ENCODE data around the gene RENBP. TPM values are rescaled to one million over a fixed set of nuclear protein-coding genes. Genes with fewer than 3 reads are reported as not detected.

The RENBP gene
- total and polyA plus RNA-seq, 7 donors: 9.8 to 16.8 (median 15.0) TPM

DNA sequence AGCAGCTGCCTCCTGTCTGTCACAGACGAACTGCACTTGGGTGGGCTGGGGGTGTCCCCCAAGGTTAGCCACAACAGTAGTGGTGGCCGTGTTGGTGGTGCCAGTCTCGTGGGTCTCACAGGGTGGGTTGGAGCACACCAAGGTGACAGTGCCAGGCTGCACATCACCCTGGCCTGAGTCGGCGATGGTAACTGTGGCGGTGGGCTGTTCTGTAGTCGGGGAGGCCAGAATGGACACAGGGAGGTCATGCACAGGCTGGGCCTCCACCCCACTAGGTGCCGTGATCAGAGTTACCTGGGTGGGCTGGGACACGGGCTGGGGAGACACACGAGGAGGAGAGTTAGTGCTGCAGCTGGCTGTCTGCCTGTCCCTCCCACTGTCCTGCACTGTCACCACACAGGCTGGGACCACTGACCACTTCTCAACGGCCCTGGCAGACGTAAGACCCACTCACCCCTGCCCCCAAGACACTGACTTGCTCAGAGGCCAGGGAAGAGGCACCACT, 10.8 kb upstream of the RENBP start:
- Histone ChIP-seq H3K9me3 (no peaks in the 10 kb centered on the region), H3K27me3 (no peaks in the 10 kb centered on the region), H3K4me1 (peaks cover 0 to 54% (median 31%) of the 10 kb centered on the region in 4 donors), H3K4me3 (no peak overlapping the region), H3K27ac (peak overlapping the region in 3 of 4 donors; percentile 84 to 87 (median 87)), H3K36me3 (peaks cover 12 to 61% (median 35%) of the 10 kb centered on the region in 4 donors)
- no peak for DNase-seq
- 78 to 83% methylated on average over 12 of the region's 12 CpGs for WGBS, 2 donors
- TF ChIP-seq CTCF (IDR thresholded peaks at IDR 0.05) (no peak), POLR2AphosphoS5 (IDR thresholded peaks at IDR 0.05) (no peak), POLR2A (IDR thresholded peaks at IDR 0.05) (no peak), EP300 (IDR thresholded peaks at IDR 0.05) (no peak)
- intact Hi-C loops (cut with DNase I): no loop called here

DNA sequence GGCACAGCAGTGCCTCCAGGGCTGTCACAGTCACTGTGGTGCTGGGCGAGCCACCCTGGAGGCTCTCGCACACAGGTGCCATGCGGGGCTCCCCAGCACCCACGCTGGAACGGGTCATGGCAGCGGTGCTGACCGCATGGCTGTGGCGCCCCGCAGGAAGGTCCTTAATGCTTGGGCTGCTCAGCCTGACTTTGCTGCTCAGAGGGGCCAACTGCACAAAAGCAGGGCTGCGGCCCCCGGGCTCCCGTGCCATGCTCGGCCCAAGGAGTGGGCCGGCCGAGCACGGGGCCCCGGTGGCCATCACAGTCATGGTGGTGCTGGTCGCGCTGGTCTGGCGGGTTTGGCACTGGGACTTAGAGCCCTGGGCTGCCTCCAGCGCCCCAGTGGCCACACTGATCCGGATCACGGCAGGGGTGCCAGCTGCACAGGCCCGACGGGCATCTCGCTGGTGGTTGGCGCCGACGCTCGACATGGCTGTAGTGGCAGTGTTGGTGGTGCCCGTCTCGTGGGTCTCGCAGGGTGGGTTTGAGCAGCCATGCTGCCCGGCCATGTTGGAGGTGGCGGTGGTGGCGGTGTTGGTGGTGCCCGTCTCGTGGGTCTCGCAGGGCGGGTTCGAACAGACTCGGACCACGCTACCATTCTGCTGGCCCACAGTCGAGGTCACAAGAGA, 10.2 kb upstream of the RENBP start:
- WGBS, 2 donors: 94 to 95% methylated on average over 44 of the region's 44 CpGs
- Histone ChIP-seq H3K27ac (peak overlapping the region; percentile 81 to 87 (median 86)), H3K36me3 (peaks cover 8 to 61% (median 32%) of the 10 kb centered on the region in 4 donors), H3K27me3 (no peaks in the 10 kb centered on the region), H3K9me3 (no peaks in the 10 kb centered on the region), H3K4me3 (peak overlapping the region in 3 of 4 donors; percentile 33 to 44 (median 43)), H3K4me1 (peaks cover 0 to 59% (median 37%) of the 10 kb centered on the region in 4 donors)
- intact Hi-C loops (cut with DNase I): no loop called here
- TF ChIP-seq POLR2AphosphoS5 (IDR thresholded peaks at IDR 0.05): no peak
- TF ChIP-seq POLR2A (IDR thresholded peaks at IDR 0.05): no peak
- TF ChIP-seq CTCF (IDR thresholded peaks at IDR 0.05): no peak
- TF ChIP-seq EP300 (IDR thresholded peaks at IDR 0.05): no peak
- DNase-seq: no peak

DNA sequence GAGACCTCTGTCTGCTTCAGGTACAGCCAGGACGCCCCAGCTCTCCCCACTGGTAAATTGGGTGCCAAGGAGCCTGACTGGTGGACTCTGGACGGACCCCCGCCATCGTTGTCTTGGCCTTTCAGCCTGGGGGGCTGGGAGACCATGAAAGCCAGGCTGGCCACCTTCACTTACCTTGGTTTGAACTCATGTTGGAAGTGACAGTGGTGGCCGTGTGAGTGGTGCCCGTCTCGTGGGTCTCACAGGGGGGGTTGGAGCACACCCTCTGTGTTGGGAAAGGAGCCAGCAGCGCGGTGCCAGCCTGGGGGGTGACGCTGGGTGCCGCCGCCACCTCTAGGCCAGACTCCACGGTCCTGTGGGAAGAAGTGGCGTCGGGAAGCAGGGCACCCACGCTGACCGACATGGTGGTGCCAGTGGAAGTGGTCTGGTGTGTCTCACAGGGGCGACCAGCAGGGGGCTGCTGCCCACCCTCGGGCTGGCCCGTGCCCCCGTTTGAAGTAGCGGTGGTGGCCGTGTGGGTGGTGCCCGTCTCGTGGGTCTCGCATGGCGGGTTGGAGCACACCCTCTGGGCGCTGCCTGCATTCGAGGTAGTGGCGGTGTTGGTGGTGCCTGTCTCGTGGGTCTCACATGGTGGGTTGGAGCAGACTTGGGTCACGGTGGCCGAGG, 9.6 kb upstream of the RENBP start:
- Histone ChIP-seq H3K36me3 (peaks cover 2 to 55% (median 28%) of the 10 kb centered on the region in 4 donors), H3K4me1 (peaks cover 0 to 66% (median 44%) of the 10 kb centered on the region in 4 donors), H3K9me3 (no peaks in the 10 kb centered on the region), H3K27ac (peak overlapping the region; percentile 81 to 87 (median 86)), H3K4me3 (peak overlapping the region; percentile 18 to 44 (median 38)), H3K27me3 (no peaks in the 10 kb centered on the region)
- TF ChIP-seq EP300 (IDR thresholded peaks at IDR 0.05) (no peak), POLR2AphosphoS5 (IDR thresholded peaks at IDR 0.05) (peak in 1 of 4 donors; percentile 3)
- DNase-seq: no peak
- intact Hi-C loops (cut with DNase I): loop anchor here (2.0 kb wide), 3 partner anchors 189 to 995 kb away; partner anchors contain the start of gene PLXNB3
- 81 to 86% methylated on average over 33 of the region's 33 CpGs for WGBS, 2 donors

GRCh38 chrX:153953342-153953830, 8.9 kb upstream of the RENBP start:
- H3K4me3 ChIP-seq: peak overlapping the region; percentile 18 to 44 (median 38)
- H3K4me1 ChIP-seq: peaks cover 0 to 72% (median 48%) of the 10 kb centered on the region in 4 donors
- peaks cover 0 to 49% (median 25%) of the 10 kb centered on the region in 4 donors for H3K36me3 ChIP-seq
- H3K27me3 ChIP-seq: no peaks in the 10 kb centered on the region
- intact Hi-C loops (cut with DNase I): loop anchor here (2.0 kb wide), 3 partner anchors 189 to 995 kb away; partner anchors contain the start of gene PLXNB3
- H3K9me3 ChIP-seq: no peaks in the 10 kb centered on the region
- TF ChIP-seq CTCF (IDR thresholded peaks at IDR 0.05) (peak; percentile 92 to 99 (median 97)), POLR2AphosphoS5 (IDR thresholded peaks at IDR 0.05) (peak; percentile 62 to 80 (median 70)), EP300 (IDR thresholded peaks at IDR 0.05) (peak in 1 of 4 donors; percentile 12), POLR2A (IDR thresholded peaks at IDR 0.05) (peak in 1 of 2 donors; percentile 54)
- H3K27ac ChIP-seq: peak overlapping the region; percentile 81 to 87 (median 86)
- peak; percentile 93 for DNase-seq
- WGBS, 2 donors: 25 to 27% methylated on average over 33 of the region's 33 CpGs
